Astrocyte of the spinal cord (primary cell): ENCODE data around the gene CAMTA1.

ENCODE experiments used
- DNase-seq: peaks from one replicate; pipeline ENCODE4 v3.0.0; 2011; ENCODE audit warnings: low read depth, low spot score
- H3K4me3 ChIP-seq: 2 replicates; pipeline ENCODE4 v1.5.1; 2011; ENCODE audit warnings: low read depth, mild to moderate bottlenecking, low read length, moderate library complexity
- in situ Hi-C: cut with HindIII; loops from 2 replicates; pipeline ENCODE4 v1.10.0; 2017; ENCODE audit warnings: low sequenced_read_pairs
- TF ChIP-seq, protein P1 (sequence below): IDR thresholded peaks from 2 replicates; pipeline ENCODE4 v1.5.1; 2012; ENCODE audit warnings: low read depth, mild to moderate bottlenecking, low read length, inconsistent platforms

CAMTA1 gene

GRCh38 chr1:7485086-7485780, 700.0 kb downstream of the CAMTA1 start:
- in situ Hi-C loops, result no loop called here
- DNase-seq, result no peak

DNA sequence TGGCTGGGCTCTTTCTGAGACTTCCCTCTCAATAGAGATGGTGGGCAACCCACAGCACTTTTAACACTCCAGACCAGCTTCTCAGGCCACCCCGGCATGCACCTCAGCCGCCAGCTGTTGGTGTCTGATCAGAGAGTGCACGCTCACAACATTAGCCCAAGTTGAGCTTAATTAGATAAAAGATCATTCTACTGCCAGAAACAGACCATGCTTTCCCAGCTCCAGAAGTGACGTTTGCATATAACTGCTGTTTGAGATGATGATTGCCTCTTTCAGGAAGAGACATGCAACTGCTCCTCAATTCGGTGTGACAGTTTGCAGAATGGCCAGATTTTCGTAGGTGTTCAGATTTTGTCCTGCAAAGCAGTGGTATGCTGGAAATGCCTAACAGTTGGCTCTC, 700.6 kb downstream of the CAMTA1 start:
- no peak for DNase-seq
- TF ChIP-seq, protein P1, sequence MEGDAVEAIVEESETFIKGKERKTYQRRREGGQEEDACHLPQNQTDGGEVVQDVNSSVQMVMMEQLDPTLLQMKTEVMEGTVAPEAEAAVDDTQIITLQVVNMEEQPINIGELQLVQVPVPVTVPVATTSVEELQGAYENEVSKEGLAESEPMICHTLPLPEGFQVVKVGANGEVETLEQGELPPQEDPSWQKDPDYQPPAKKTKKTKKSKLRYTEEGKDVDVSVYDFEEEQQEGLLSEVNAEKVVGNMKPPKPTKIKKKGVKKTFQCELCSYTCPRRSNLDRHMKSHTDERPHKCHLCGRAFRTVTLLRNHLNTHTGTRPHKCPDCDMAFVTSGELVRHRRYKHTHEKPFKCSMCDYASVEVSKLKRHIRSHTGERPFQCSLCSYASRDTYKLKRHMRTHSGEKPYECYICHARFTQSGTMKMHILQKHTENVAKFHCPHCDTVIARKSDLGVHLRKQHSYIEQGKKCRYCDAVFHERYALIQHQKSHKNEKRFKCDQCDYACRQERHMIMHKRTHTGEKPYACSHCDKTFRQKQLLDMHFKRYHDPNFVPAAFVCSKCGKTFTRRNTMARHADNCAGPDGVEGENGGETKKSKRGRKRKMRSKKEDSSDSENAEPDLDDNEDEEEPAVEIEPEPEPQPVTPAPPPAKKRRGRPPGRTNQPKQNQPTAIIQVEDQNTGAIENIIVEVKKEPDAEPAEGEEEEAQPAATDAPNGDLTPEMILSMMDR, result no peak
- no peak overlapping the region for H3K4me3 ChIP-seq
- in situ Hi-C loops, result no loop called here

More at GRCh38 chr1:7485086-7485780, 700.0 kb downstream of the CAMTA1 start:
- no peak overlapping the region for H3K4me3 ChIP-seq
- TF ChIP-seq, protein P1, result no peak

GRCh38 chr1:7487766-7488474, 702.7 kb downstream of the CAMTA1 start:
- TF ChIP-seq, protein P1, result no peak
- in situ Hi-C loops, result no loop called here
- DNase-seq, result no peak
- H3K4me3 ChIP-seq, result no peak overlapping the region

- DNase-seq, result no peak
- in situ Hi-C loops, result no loop called here
- TF ChIP-seq, protein P1, result no peak
- no peak overlapping the region for H3K4me3 ChIP-seq
Observed at GRCh38 chr1:7488475-7488842, 703.2 kb downstream of the CAMTA1 start.

DNA sequence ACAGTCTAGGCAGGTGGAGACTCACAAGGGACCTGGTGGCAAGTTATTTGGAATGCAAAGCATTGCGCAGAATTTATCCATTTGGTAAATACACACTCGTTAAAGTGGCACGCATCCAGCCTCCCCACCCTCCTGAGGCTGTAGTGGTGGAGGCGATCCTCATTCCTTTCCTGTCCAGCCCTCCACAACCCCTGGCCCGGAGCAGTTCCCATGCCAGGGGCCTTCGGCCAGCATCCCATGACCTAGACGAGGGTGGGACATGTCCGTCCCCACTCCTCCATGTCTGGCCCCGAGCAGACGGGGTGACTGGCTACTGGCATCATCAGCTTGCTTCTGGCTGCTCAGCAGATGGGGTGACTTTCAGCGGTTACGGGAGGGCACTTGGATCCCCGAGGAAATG, 704.3 kb downstream of the CAMTA1 start:
- DNase-seq, result no peak
- H3K4me3 ChIP-seq, result no peak overlapping the region
- in situ Hi-C loops, result no loop called here
- TF ChIP-seq, protein P1, result no peak

DNA sequence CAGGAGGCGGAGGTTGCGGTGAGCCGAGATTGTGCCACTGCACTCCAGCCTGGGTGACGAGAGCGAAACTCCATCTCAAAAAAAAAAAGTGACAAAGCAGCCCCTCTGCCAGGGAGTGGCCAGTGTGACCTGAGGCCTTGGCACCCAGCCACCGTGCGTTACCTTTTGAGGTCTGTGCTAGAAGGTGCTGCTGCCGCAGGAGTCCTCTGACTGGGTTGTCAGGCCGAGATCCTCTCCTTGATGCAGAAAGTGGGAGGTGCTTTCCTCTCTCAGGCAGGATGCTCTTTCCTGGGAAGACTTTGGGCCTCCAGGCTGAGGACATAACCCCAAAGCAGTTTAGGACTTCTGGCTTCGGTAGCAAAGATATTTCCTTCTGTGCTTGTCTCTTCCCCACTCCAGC, 705.3 kb downstream of the CAMTA1 start:
- TF ChIP-seq, protein P1, result no peak
- H3K4me3 ChIP-seq, result no peak overlapping the region
- DNase-seq, result no peak
- in situ Hi-C loops, result no loop called here
